ENCODE results near the gene PTH2R. TPM values are rescaled to one million over a fixed set of nuclear protein-coding genes. Genes with fewer than 3 reads are reported as not detected.

The PTH2R gene
- total and polyA plus RNA-seq, 2 experiments from 2014 or later: not detected

DNA sequence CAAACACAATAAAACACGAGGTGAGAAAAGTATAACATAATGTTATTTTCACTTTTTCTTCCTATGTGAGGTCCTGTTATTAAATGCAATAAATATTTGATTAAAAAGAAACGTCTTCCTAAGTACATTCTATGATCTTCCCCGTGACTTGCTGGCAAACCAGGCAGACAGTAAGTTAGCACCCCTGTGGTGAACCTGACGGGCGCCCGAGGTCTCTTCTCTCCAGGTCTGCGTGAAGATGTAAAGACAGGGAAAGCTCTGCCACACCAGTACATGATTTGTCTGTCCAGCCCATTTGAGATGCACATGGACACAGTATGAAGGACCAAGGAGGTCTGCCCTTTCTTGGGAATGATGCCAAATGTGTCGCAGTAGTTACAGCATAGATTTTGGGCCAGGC is 57.6 kb downstream of the PTH2R start:
- Histone ChIP-seq H4K20me1 (ENCODE audit: insufficient read depth) (no peaks in the 10 kb centered on the region), H3K79me2 (ENCODE audit: insufficient read depth) (no peaks in the 10 kb centered on the region), H3K4me2 (ENCODE audit: unreplicated experiment) (no peak overlapping the region), H3K4me1 (ENCODE audit: insufficient read depth) (no peaks in the 10 kb centered on the region), H3K27me3 (replicated peaks; ENCODE audit: insufficient read depth) (no peaks in the 10 kb centered on the region), H3K9me3 (ENCODE audit: low read depth) (no peaks in the 10 kb centered on the region), H3K36me3 (ENCODE audit: low read depth) (no peaks in the 10 kb centered on the region), H3K9ac (no peak overlapping the region), H3F3A (ENCODE audit: insufficient read depth) (no peaks in the 10 kb centered on the region), H3K4me3 (no peak overlapping the region), H2AFZ (no peak overlapping the region), H3K27ac (no peak overlapping the region), H3K9me2 (ENCODE audit: insufficient read depth) (no peaks in the 10 kb centered on the region)
- DNase-seq: no peak
- 27 to 30% methylated on average over 8 of the region's 8 CpGs for WGBS, 2 experiments (ENCODE audit: low coverage in 1 of 2, low lambda C conversion rate in 2 of 2, missing lambda C conversion rate in 2 of 2)
- TF ChIP-seq EZH2 (IDR thresholded peaks at IDR 0.05; ENCODE audit: insufficient read depth, poor library complexity, severe bottlenecking) (no peak), EZH2phosphoT487 (IDR thresholded peaks at IDR 0.05; ENCODE audit: insufficient read depth, low read depth) (no peak)
- in situ Hi-C loops (cut with MboI): no loop called here

DNA sequence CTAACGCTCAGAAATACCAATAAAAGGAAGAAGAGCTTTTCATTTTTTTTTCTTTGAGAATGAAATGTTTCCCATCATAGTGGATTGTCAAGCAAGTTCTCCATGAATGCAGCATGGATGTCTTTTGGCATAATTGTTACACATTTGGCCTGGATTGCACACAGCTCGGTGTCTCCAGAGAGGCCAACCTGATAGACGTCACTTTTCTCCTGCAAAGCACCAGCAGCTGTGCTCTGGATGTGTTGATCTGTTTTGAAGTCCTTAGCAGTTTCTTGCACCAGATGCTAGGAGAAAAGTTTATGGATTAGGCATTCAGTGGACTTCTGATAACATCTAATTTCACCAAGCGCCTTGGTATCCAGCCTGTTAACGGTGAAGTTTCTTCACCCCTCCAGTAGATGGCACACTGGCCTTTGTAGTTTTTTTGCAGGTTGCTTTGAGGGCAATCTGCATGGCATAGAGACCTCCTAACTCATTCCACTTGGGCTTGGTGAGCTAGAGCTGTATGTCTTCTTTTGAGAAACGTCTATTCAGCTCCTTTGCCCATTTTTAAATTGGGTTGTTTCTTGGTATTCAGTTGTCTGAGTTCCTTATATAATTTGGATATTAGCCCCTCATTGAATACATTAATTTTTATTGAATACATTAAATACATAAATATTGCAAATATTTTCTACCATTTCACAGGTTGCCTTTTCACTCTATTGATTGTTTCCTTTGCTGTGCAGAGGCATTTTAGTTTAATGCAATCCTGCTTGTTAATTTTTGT is 59.7 kb downstream of the PTH2R start:
- in situ Hi-C loops (cut with MboI): no loop called here
- no peaks in the 10 kb centered on the region for H3K27me3 ChIP-seq (replicated peaks; ENCODE audit: insufficient read depth)
- no peaks in the 10 kb centered on the region for H3K4me1 ChIP-seq (ENCODE audit: insufficient read depth)
- peak; percentile 45 for DNase-seq
- no peak overlapping the region for H3K4me3 ChIP-seq
- H3K4me2 ChIP-seq (ENCODE audit: unreplicated experiment): no peak overlapping the region
- H4K20me1 ChIP-seq (ENCODE audit: insufficient read depth): no peaks in the 10 kb centered on the region
- no peak overlapping the region for H3K9ac ChIP-seq
- H3K27ac ChIP-seq: no peak overlapping the region
- H3F3A ChIP-seq (ENCODE audit: insufficient read depth): no peaks in the 10 kb centered on the region
- WGBS, 2 experiments (ENCODE audit: low coverage in 1 of 2, low lambda C conversion rate in 2 of 2, missing lambda C conversion rate in 2 of 2): 17 to 18% methylated on average over 6 of the region's 6 CpGs
- H3K36me3 ChIP-seq (ENCODE audit: low read depth): no peaks in the 10 kb centered on the region
- no peaks in the 10 kb centered on the region for H3K79me2 ChIP-seq (ENCODE audit: insufficient read depth)
- H3K9me2 ChIP-seq (ENCODE audit: insufficient read depth): no peaks in the 10 kb centered on the region
- no peak for TF ChIP-seq EZH2 (IDR thresholded peaks at IDR 0.05; ENCODE audit: insufficient read depth, poor library complexity, severe bottlenecking)
- no peak for TF ChIP-seq EZH2phosphoT487 (IDR thresholded peaks at IDR 0.05; ENCODE audit: insufficient read depth, low read depth)
- no peaks in the 10 kb centered on the region for H3K9me3 ChIP-seq (ENCODE audit: low read depth)
- H2AFZ ChIP-seq: no peak overlapping the region

DNA sequence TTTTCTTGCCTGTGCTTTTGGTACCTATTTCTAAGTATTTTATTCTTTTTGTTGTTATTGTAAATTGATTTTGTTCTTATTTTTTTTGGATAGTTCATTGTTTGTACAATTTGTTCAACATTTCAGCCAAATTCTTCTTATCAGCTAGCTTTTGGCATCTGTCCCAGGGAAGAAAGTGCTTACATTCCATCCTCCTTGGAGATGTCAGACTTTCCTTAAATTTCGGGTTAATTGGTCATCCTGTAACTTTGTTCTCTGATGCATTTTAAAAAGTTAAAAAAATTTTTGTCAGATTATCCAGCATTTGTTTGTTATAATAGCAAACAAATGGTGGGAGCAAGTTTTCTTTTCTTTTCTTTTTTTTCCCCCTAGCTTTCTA is 60.3 kb downstream of the PTH2R start:
- H3K79me2 ChIP-seq (ENCODE audit: insufficient read depth): no peaks in the 10 kb centered on the region
- no peak overlapping the region for H3K9ac ChIP-seq
- no peak overlapping the region for H3K4me2 ChIP-seq (ENCODE audit: unreplicated experiment)
- no peak overlapping the region for H3K27ac ChIP-seq
- no peaks in the 10 kb centered on the region for H3K27me3 ChIP-seq (replicated peaks; ENCODE audit: insufficient read depth)
- WGBS, 2 experiments (ENCODE audit: low coverage in 1 of 2, low lambda C conversion rate in 2 of 2, missing lambda C conversion rate in 2 of 2): 3 to 11% methylated on average over 1 of the region's 1 CpG
- H3K9me2 ChIP-seq (ENCODE audit: insufficient read depth): no peaks in the 10 kb centered on the region
- in situ Hi-C loops (cut with MboI): no loop called here
- no peak for DNase-seq
- no peaks in the 10 kb centered on the region for H3K36me3 ChIP-seq (ENCODE audit: low read depth)
- TF ChIP-seq EZH2 (IDR thresholded peaks at IDR 0.05; ENCODE audit: insufficient read depth, poor library complexity, severe bottlenecking) (no peak), EZH2phosphoT487 (IDR thresholded peaks at IDR 0.05; ENCODE audit: insufficient read depth, low read depth) (no peak)
- no peaks in the 10 kb centered on the region for H3K4me1 ChIP-seq (ENCODE audit: insufficient read depth)
- no peaks in the 10 kb centered on the region for H4K20me1 ChIP-seq (ENCODE audit: insufficient read depth)
- no peak overlapping the region for H3K4me3 ChIP-seq
- H3K9me3 ChIP-seq (ENCODE audit: low read depth): no peaks in the 10 kb centered on the region
- H2AFZ ChIP-seq: no peak overlapping the region
- H3F3A ChIP-seq (ENCODE audit: insufficient read depth): no peaks in the 10 kb centered on the region

DNA sequence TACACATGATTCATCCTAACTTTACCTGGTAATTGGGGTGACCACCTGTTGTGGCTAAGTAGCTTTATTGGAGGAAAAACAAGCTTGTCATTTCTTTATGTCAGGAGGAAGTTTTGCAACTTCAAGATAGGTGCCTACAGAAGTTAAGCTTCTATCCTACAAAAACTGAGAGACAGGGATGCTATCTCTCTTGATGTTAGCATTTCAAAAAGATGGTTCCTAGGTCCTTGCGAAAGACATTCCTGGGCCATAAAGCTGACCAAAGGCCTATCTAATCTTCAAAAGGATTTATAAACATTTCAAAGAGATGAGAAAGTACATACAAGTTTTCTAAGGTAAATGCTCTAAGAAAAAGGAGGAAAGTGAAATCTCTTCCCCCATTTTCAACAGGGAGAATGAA is 61.0 kb downstream of the PTH2R start:
- Histone ChIP-seq H3F3A (ENCODE audit: insufficient read depth) (no peaks in the 10 kb centered on the region), H3K79me2 (ENCODE audit: insufficient read depth) (no peaks in the 10 kb centered on the region), H2AFZ (no peak overlapping the region), H3K9me2 (ENCODE audit: insufficient read depth) (no peaks in the 10 kb centered on the region), H3K9me3 (ENCODE audit: low read depth) (no peaks in the 10 kb centered on the region), H3K9ac (no peak overlapping the region), H4K20me1 (ENCODE audit: insufficient read depth) (no peaks in the 10 kb centered on the region), H3K4me2 (ENCODE audit: unreplicated experiment) (no peak overlapping the region), H3K36me3 (ENCODE audit: low read depth) (no peaks in the 10 kb centered on the region), H3K4me3 (no peak overlapping the region), H3K4me1 (ENCODE audit: insufficient read depth) (no peaks in the 10 kb centered on the region), H3K27ac (no peak overlapping the region), H3K27me3 (replicated peaks; ENCODE audit: insufficient read depth) (no peaks in the 10 kb centered on the region)
- no peak for DNase-seq
- 27 to 34% methylated on average over 1 of the region's 1 CpG for WGBS, 2 experiments (ENCODE audit: low coverage in 1 of 2, low lambda C conversion rate in 2 of 2, missing lambda C conversion rate in 2 of 2)
- TF ChIP-seq EZH2phosphoT487 (IDR thresholded peaks at IDR 0.05; ENCODE audit: insufficient read depth, low read depth): no peak
- TF ChIP-seq EZH2 (IDR thresholded peaks at IDR 0.05; ENCODE audit: insufficient read depth, poor library complexity, severe bottlenecking): no peak
- in situ Hi-C loops (cut with MboI): no loop called here

DNA sequence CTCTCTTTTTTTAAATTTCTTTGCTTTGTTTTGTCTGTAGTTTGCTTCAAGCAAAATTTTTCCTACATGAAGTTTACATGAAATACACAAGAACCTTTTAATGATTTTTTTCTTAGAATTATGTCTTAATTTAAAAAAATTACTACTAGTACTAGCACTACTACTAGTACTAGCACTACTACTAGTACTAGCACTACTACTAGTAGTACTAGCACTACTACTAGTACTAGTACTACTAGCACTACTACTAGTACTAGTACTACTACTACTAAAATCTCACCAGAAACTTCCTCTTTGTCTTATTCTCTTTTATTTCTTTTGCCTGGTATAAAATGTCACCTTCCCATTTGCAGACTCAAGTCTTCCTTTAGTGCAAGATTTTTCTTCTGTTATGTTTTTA is 71.1 kb downstream of the PTH2R start:
- Histone ChIP-seq H3K9me2 (ENCODE audit: insufficient read depth) (no peaks in the 10 kb centered on the region), H3K9me3 (ENCODE audit: low read depth) (no peaks in the 10 kb centered on the region), H3K4me1 (ENCODE audit: insufficient read depth) (no peaks in the 10 kb centered on the region), H3K79me2 (ENCODE audit: insufficient read depth) (no peaks in the 10 kb centered on the region), H3F3A (ENCODE audit: insufficient read depth) (no peaks in the 10 kb centered on the region), H3K36me3 (ENCODE audit: low read depth) (no peaks in the 10 kb centered on the region), H3K9ac (no peak overlapping the region), H3K27ac (no peak overlapping the region), H3K4me2 (ENCODE audit: unreplicated experiment) (no peak overlapping the region), H3K27me3 (replicated peaks; ENCODE audit: insufficient read depth) (no peaks in the 10 kb centered on the region), H3K4me3 (no peak overlapping the region), H2AFZ (no peak overlapping the region), H4K20me1 (ENCODE audit: insufficient read depth) (no peaks in the 10 kb centered on the region)
- in situ Hi-C loops (cut with MboI): no loop called here
- no peak for DNase-seq
- no peak for TF ChIP-seq EZH2phosphoT487 (IDR thresholded peaks at IDR 0.05; ENCODE audit: insufficient read depth, low read depth)
- TF ChIP-seq EZH2 (IDR thresholded peaks at IDR 0.05; ENCODE audit: insufficient read depth, poor library complexity, severe bottlenecking): no peak
